Esophagus muscularis mucosa (tissue), 4 donors: ENCODE data around the gene CEP68. TPM values are rescaled to one million over a fixed set of nuclear protein-coding genes. Genes with fewer than 3 reads are reported as not detected.
"Not testable (repeated sequence)": the region's sequence is repeated elsewhere in the genome, so short reads cannot be mapped to it uniquely, and the experiment has no call there.

Experiments used
- DNase-seq: peaks from one replicate; pipeline ENCODE4 v3.0.0-alpha.2; 2017; ENCODE audit errors: extremely low spot score
- H3K27ac ChIP-seq, 4 donors: fragments of 200-600 bp; sonication (generic); replicated peaks in 1 of 4; 1 replicate in 3 of 4; 2 replicates in 1 of 4; pipeline ENCODE4 v1.5.1; 2016 to 2019; ENCODE audit warnings: mild to moderate bottlenecking in 1 of 4
- H3K27me3 ChIP-seq, 4 donors: fragments of 200-600 bp; sonication (generic); one replicate each; pipeline versions ENCODE4 v1.5.1 to v1.6.0; 2016 to 2019
- H3K36me3 ChIP-seq, 4 donors: fragments of 200-600 bp; sonication (generic); one replicate each; pipeline ENCODE4 v1.5.1; 2016 to 2019
- H3K4me1 ChIP-seq, 4 donors: fragments of 200-600 bp; sonication (generic); one replicate each; pipeline ENCODE4 v1.5.1; 2016 to 2019
- H3K4me3 ChIP-seq, 4 donors: fragments of 200-600 bp; sonication (generic); 1 replicate in 2 of 4; 2 replicates in 2 of 4; pipeline ENCODE4 v1.5.1; 2016 to 2019; ENCODE audit warnings: mild to moderate bottlenecking in 4 of 4, moderate library complexity in 1 of 4
- H3K9me3 ChIP-seq, 4 donors: fragments of 200-600 bp; sonication (generic); 1 replicate in 3 of 4; 2 replicates in 1 of 4; pipeline ENCODE4 v1.5.1; 2016 to 2019
- CTCF ChIP-seq, 3 experiments: fragments of 200-600 bp in 2 of 3; fragments of 450-650 bp in 1 of 3; sonication (generic) in 2 of 3; IDR thresholded peaks; one replicate each; pipeline ENCODE4 v1.5.1; 2017 to 2019; ENCODE audit warnings: antibody characterized with exemption in 3 of 3, mild to moderate bottlenecking in 2 of 3, moderate library complexity in 1 of 3
- EP300 ChIP-seq: sonication (generic); formaldehyde crosslinking; IDR thresholded peaks from one replicate; pipeline ENCODE4 v1.6.1; 2017; ENCODE audit warnings: antibody characterized with exemption
- POLR2A ChIP-seq: fragments of 450-650 bp; IDR thresholded peaks from one replicate; pipeline ENCODE4 v1.6.1; 2017; ENCODE audit warnings: antibody characterized with exemption, moderate library complexity, mild to moderate bottlenecking, low read depth
- POLR2AphosphoS5 ChIP-seq, 2 donors: sonication (generic); formaldehyde crosslinking; IDR thresholded peaks; one replicate each; pipeline ENCODE4 v1.6.1; 2017; ENCODE audit warnings: antibody characterized with exemption in 2 of 2
- WGBS: methylation state at CpG from one replicate; pipeline ENCODE4 v1.1.5; 2018; 5-methylcytosine and 5-hydroxymethylcytosine counted together
- intact Hi-C: fragments of 100-400 bp; cut with DNase I; formaldehyde crosslinking; loops from one replicate; pipeline ENCODE4 v1.15.1; 2023
- total RNA-seq, 4 donors: library from RNA; depleted of rRNA; stranded (reverse); fragments of >200 nt; gene quantifications; one replicate each; pipeline versions ENCODE4 v1.1.0 to v1.2.1, GENCODE V29; 2016

The CEP68 gene
- total RNA-seq, 4 donors from 2014 or later, result 21.6 to 39.3 (median 28.6) TPM

GRCh38 chr2:65033178-65033577, 23.0 kb upstream of the CEP68 start:
- H3K4me3 ChIP-seq, result no peak overlapping the region
- no peaks in the 10 kb centered on the region for H3K27me3 ChIP-seq
- DNase-seq, result no peak
- no peak overlapping the region for H3K27ac ChIP-seq
- 93% methylated on average over 4 of the region's 4 CpGs for WGBS
- intact Hi-C loops, result no loop called here
- no peaks in the 10 kb centered on the region for H3K4me1 ChIP-seq
- TF ChIP-seq EP300, result no peak
- no peak for TF ChIP-seq POLR2A
- no peaks in the 10 kb centered on the region for H3K36me3 ChIP-seq
- no peaks in the 10 kb centered on the region for H3K9me3 ChIP-seq

- H3K9me3 ChIP-seq, H3K4me1 ChIP-seq, H3K27me3 ChIP-seq, DNase-seq, H3K36me3 ChIP-seq, H3K27ac ChIP-seq, H3K4me3 ChIP-seq, intact Hi-C loops: not testable (repeated sequence)
- WGBS, result 95% methylated on average over 4 of the region's 4 CpGs
Observed at GRCh38 chr2:65033667-65034066, 22.5 kb upstream of the CEP68 start.

- WGBS, result 71% methylated on average over 6 of the region's 6 CpGs
Observed at GRCh38 chr2:65035351-65035943, 20.8 kb upstream of the CEP68 start.

GRCh38 chr2:65037178-65037577, 19.0 kb upstream of the CEP68 start:
- intact Hi-C loops, result no loop called here
- Histone ChIP-seq H3K27me3 (no peaks in the 10 kb centered on the region), H3K27ac (no peak overlapping the region), H3K9me3 (no peaks in the 10 kb centered on the region), H3K4me1 (peaks cover 4 to 6% (median 4%) of the 10 kb centered on the region in 4 donors), H3K4me3 (no peak overlapping the region), H3K36me3 (no peaks in the 10 kb centered on the region)
- WGBS, result 91% methylated on average over 3 of the region's 3 CpGs
- no peak for TF ChIP-seq POLR2A
- no peak for TF ChIP-seq CTCF (IDR thresholded peaks at IDR 0.05)
- no peak for TF ChIP-seq EP300
- TF ChIP-seq POLR2AphosphoS5 (IDR thresholded peaks at IDR 0.05), result no peak
- DNase-seq, result no peak

More at GRCh38 chr2:65035351-65035943, 20.8 kb upstream of the CEP68 start:
- H3K4me3 ChIP-seq, result no peak overlapping the region
- no peak overlapping the region for H3K27ac ChIP-seq
- TF ChIP-seq POLR2A, result no peak
- no peak for TF ChIP-seq POLR2AphosphoS5 (IDR thresholded peaks at IDR 0.05)
- no peak for TF ChIP-seq CTCF (IDR thresholded peaks at IDR 0.05)
- TF ChIP-seq EP300, result no peak
- intact Hi-C loops, result no loop called here
- no peaks in the 10 kb centered on the region for H3K9me3 ChIP-seq
- no peaks in the 10 kb centered on the region for H3K27me3 ChIP-seq
- peaks cover 2 to 4% (median 3%) of the 10 kb centered on the region in 4 donors for H3K4me1 ChIP-seq
- no peaks in the 10 kb centered on the region for H3K36me3 ChIP-seq
- DNase-seq, result no peak

- 84% methylated on average over 3 of the region's 3 CpGs for WGBS
- TF ChIP-seq POLR2AphosphoS5 (IDR thresholded peaks at IDR 0.05) (no peak), CTCF (IDR thresholded peaks at IDR 0.05) (no peak), EP300 (no peak), POLR2A (no peak)
- Histone ChIP-seq H3K36me3 (no peaks in the 10 kb centered on the region), H3K4me3 (no peak overlapping the region), H3K27me3 (no peaks in the 10 kb centered on the region), H3K4me1 (peaks cover 4 to 6% (median 4%) of the 10 kb centered on the region in 4 donors), H3K9me3 (no peaks in the 10 kb centered on the region), H3K27ac (no peak overlapping the region)
- intact Hi-C loops, result loop anchor here (2.0 to 5.0 kb wide), 2 partner anchors 52 to 123 kb away; partner anchors contain the start of gene SLC1A4
- DNase-seq, result no peak
Observed at GRCh38 chr2:65039640-65040039, 16.6 kb upstream of the CEP68 start.
